HL-60 (cell line): Measurements from ENCODE around the gene LRRC4C.

Experiments
- DNase-seq, 2 experiments: peaks; one replicate each; pipeline ENCODE4 v3.0.0-alpha.2; 2010 to 2020; ENCODE audit warnings: low read depth in 1 of 2, low spot score in 1 of 2
- H3K27ac ChIP-seq: fragments of 250-450 bp; sonication (Bioruptor Pico); replicated peaks from 2 replicates; pipeline ENCODE4 v1.5.1; 2020; ENCODE audit warnings: mild to moderate bottlenecking, moderate library complexity
- H3K27me3 ChIP-seq: fragments of 250-450 bp; sonication (Bioruptor Pico); 2 replicates; pipeline ENCODE4 v1.5.1; 2021; ENCODE audit warnings: mild to moderate bottlenecking, moderate library complexity; ENCODE audit not compliant: insufficient read depth, poor library complexity, severe bottlenecking
- H3K4me3 ChIP-seq: replicated peaks from 2 replicates; pipeline ENCODE4 v1.5.1; 2011; ENCODE audit warnings: mild to moderate bottlenecking, control low read depth, low read length; ENCODE audit not compliant: insufficient read depth
- CTCF ChIP-seq: IDR thresholded peaks from one replicate; pipeline ENCODE4 v1.5.1; 2011; ENCODE audit warnings: low read length, control low read depth, inconsistent platforms; ENCODE audit not compliant: insufficient read depth
- GABPA ChIP-seq: IDR thresholded peaks from 2 replicates; pipeline ENCODE4 v1.6.1; 2012; ENCODE audit warnings: low read depth
- POLR2AphosphoS5 ChIP-seq: IDR thresholded peaks from 2 replicates; pipeline ENCODE4 v1.6.1; 2012; ENCODE audit warnings: low read depth
- REST ChIP-seq: IDR thresholded peaks from 2 replicates; pipeline ENCODE4 v1.6.1; 2012; ENCODE audit warnings: low read depth; ENCODE audit not compliant: insufficient replicate concordance
- SPI1 ChIP-seq: IDR thresholded peaks from 2 replicates; pipeline ENCODE4 v1.6.1; 2012; ENCODE audit warnings: low read depth, mild to moderate bottlenecking, borderline replicate concordance

The LRRC4C gene

GRCh38 chr11:40491341-40491740 lies 968.1 kb downstream of the LRRC4C start:
- Histone ChIP-seq H3K27ac (no peak overlapping the region), H3K27me3 (no peaks in the 10 kb centered on the region), H3K4me3 (no peak overlapping the region)
- no peak for DNase-seq
- no peak for TF ChIP-seq CTCF
- TF ChIP-seq REST: no peak
- no peak for TF ChIP-seq SPI1
- no peak for TF ChIP-seq POLR2AphosphoS5
- no peak for TF ChIP-seq GABPA

DNA sequence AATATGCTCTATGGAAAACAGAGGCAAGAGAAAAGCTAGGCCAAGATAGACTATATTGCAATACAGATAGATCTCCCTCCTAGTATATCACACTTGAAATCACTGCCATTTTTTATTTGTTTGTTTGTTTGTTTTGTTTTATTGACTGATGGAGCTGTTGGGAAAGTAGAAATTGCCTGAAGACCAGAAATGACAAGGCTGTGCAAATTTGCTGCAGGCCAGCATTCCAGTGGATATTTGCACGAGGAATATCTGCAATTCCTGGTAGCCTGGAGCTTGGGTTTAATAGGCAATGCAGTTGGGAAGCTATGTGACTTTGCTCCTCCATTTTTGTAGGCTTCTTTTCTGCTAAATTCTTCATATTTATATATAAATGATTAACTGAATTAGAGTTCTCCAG lies 991.7 kb downstream of the LRRC4C start:
- H3K27ac ChIP-seq: no peak overlapping the region
- no peaks in the 10 kb centered on the region for H3K27me3 ChIP-seq
- H3K4me3 ChIP-seq: no peak overlapping the region
- no peak for TF ChIP-seq POLR2AphosphoS5
- TF ChIP-seq GABPA: no peak
- no peak for TF ChIP-seq SPI1
- no peak for TF ChIP-seq REST
- no peak for TF ChIP-seq CTCF
- no peak for DNase-seq

DNA sequence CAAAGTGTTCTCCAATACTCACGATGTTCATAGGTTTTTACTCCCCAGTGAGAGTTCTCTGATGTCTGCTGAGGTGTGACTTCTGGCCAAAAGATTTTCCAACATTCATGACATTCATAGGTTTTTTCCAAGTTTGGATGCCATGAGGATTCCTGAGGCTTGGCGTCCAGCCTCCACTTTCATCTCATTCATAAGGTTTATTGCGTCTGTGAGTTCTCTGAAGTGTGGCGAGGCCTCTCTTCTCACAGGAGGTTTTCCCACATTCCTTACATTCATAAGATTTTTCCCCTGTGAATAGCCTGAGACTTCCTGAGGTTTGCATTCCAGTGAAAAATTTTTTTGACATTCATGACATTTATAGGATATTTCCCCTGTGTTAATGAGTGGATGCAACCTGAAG lies 1014.1 kb downstream of the LRRC4C start:
- no peak for TF ChIP-seq REST
- no peak for TF ChIP-seq POLR2AphosphoS5
- no peak for TF ChIP-seq CTCF
- no peak for TF ChIP-seq SPI1
- no peak for TF ChIP-seq GABPA
- Histone ChIP-seq H3K27me3 (no peaks in the 10 kb centered on the region), H3K27ac (no peak overlapping the region), H3K4me3 (no peak overlapping the region)
- no peak for DNase-seq
